Spleen (tissue), 7 donors: ENCODE measurements around the gene CLCNKA.
"Not testable (repeated sequence)": the region's sequence is repeated elsewhere in the genome, so short reads cannot be mapped to it uniquely, and the experiment has no call there.

ENCODE experiments used
- CTCF ChIP-seq, 11 experiments: fragments of 200-600 bp in 7 of 11; fragments of 450-650 bp in 4 of 11; sonication (generic) in 4 of 11; IDR thresholded peaks in 8 of 11; conservative IDR thresholded peaks in 3 of 11; 1 replicate in 7 of 11; 2 replicates in 4 of 11; pipeline versions ENCODE4 v1.4.0 to v1.8.0; 2016 to 2021; ENCODE audit warnings: antibody characterized with exemption in 11 of 11, inconsistent platforms in 4 of 11, mild to moderate bottlenecking in 1 of 11
- POLR2A ChIP-seq, 3 donors: fragments of 450-650 bp; IDR thresholded peaks; one replicate each; pipeline ENCODE4 v1.5.1; 2017; ENCODE audit warnings: antibody characterized with exemption in 3 of 3, mild to moderate bottlenecking in 1 of 3
- donor health status: DM: no; HTN: no; CAD: no; lungs with moderate emphysema.
- donor health status: DM: no; HTN: no; CAD: no.
- donor health status: DM: no; HTN: no; CAD: no.

DNA sequence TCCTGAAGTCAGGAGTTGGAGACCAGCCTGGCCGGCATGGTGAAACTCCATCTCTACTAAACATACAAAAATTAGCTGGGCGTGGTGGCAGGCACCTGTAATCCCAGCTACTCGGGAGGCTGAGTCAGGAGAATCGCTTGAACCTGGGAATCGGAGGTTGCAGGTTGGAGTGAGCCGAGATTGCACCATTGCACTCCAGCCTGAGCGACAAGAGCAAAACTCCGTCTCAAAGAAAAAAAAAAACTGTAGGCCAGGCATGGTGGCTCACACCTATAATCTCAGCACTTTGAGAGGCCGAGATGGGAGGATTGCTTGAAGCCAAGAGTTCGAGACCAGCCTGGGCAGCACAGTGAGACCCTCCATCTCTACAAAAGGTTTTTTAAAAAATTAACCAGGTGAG lies 20.6 kb upstream of the CLCNKA start:
- TF ChIP-seq CTCF (IDR thresholded peaks at IDR 0.05 in 8 of 11, conservative IDR thresholded peaks at IDR 0.05 in 3 of 11); POLR2A (IDR thresholded peaks at IDR 0.05): not testable (repeated sequence)
